ENCODE measurements around the gene BLOC1S1.
"Not testable (repeated sequence)": the region's sequence is repeated elsewhere in the genome, so short reads cannot be mapped to it uniquely, and the experiment has no call there.

Gene BLOC1S1

GRCh38 chr12:55746174-55746912 is 30.5 kb downstream of the BLOC1S1 start:
- DNase-seq: no peak

GRCh38 chr12:55746913-55747231 is 31.0 kb downstream of the BLOC1S1 start:
- no peak for DNase-seq

- no peak for DNase-seq
These were observed 32.6 kb downstream of the BLOC1S1 start for GRCh38 chr12:55748230-55748993.

- no peak for DNase-seq
These were observed 39.4 kb downstream of the BLOC1S1 start for GRCh38 chr12:55755246-55755645.

DNA sequence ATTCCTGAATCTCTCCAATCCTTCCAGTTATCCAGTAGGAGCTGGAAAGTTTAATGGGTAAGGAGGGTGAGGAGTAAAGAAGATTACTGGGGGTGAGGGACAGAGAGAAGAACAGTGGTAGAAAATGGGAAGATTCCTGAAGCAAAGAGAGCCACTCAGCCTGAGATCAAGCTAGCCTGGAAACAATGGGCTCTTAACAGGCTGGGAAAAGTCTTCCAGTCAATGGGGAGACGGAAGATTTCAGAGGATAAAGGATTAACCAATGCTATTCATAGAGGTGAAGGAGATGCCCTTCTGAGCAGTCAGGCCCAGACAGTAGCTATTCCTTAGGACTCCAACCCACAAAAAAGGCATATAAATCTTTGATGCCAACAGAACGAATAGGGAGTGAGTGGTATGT is 41.9 kb downstream of the BLOC1S1 start:
- no peak for DNase-seq

DNA sequence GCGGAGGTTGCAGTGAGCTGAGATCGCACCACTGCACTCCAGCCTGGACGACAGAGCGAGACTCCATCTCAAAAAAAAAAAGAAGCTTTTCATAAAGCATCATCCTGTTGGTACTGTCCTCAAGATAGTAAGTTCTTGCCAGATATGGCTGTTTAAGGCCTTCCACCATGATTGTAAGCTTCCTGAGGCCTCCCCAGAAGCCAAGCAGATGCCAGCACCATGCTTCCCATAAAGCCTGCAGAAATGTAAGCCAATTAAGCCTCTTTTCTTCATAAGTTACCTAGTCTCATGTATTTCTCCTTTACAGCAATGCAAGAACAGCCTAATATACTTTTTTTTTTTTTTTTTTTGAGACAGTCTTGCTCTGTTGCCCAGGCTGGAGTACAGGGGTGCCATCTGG is 42.7 kb downstream of the BLOC1S1 start:
- DNase-seq: not testable (repeated sequence)

GRCh38 chr12:55760663-55761062 is 44.8 kb downstream of the BLOC1S1 start:
- peak; percentile 38 to 53 for DNase-seq

GRCh38 chr12:55762646-55763045 is 46.8 kb downstream of the BLOC1S1 start:
- no peak for DNase-seq

DNA sequence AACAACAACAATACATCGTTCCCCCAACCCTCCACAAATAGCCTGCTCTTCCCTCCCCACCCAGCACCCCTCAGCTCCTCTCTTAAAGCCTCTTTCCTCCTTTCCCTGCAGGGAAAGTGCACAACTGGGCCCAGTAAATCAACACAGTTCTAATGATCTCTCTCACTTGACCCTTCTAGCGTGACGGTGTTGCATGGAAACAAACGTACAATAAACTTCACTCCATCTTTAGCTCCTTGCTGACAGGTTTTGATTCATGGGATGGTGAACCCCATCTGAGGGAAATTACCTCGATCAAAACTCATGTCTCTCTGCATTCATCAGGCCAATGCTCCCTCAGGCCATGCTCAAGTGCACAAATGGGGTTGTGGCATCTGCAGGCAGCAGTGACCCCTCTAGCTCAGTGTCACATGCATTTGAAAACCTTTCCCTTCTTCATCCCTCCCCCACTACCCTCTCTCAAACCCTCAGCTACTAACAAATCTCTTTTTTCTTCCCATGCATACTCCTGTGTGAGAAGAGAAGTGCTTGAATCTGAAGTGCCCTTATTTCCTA is 50.0 kb downstream of the BLOC1S1 start:
- no peak for DNase-seq

DNA sequence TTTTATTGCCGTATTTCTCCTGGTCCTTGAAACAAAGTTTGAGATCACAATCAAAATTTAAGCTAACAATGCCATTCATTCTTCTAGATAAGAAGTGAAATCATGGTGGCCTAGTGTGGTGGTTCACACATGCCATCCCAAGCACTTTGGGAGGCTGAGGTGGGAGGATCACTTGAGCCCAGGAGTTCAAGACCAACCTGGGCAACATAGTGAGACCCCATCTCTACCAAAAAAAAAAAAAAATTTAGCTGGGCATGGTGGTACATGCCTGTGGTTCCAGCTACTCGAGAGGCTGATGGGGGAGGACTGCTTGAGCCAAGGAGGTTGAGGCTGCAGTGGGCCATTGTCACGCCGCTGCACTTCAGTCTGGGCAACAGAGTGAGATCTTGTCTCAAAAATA is 51.3 kb downstream of the BLOC1S1 start:
- no peak for DNase-seq

All from stimulated activated CD4-positive, alpha-beta T cell treated with anti-CD3 and anti-CD28 coated beads, Interleukin-2, amount 100 ng/mL, for 24 hours (primary cell).